ENCODE data around the gene RTL9. TPM values are rescaled to one million over a fixed set of nuclear protein-coding genes. Genes with fewer than 3 reads are reported as not detected.

The RTL9 gene
- total RNA-seq, 3 donors from 2014 or later = 0.15 to 0.32 TPM; not detected in 1

GRCh38 chrX:110381216-110381615 is 22.6 kb downstream of the RTL9 start:
- Histone ChIP-seq H3K36me3 (no peaks in the 10 kb centered on the region), H3K9me3 (no peaks in the 10 kb centered on the region), H3K4me1 (no peaks in the 10 kb centered on the region), H3K27me3 (peaks cover 0 to 35% of the 10 kb centered on the region in 2 donors), H3K4me3 (no peak overlapping the region), H3K27ac (no peak overlapping the region)
- intact Hi-C loops (cut with DNase I; ENCODE audit: low total_unique reads) = no loop called here
- TF ChIP-seq CTCF (IDR thresholded peaks at IDR 0.05) = no peak
- TF ChIP-seq POLR2AphosphoS5 (IDR thresholded peaks at IDR 0.05) = no peak
- no peak for TF ChIP-seq POLR2A (IDR thresholded peaks at IDR 0.05)
- DNase-seq (ENCODE audit: low spot score in 2 of 2) = no peak

- Histone ChIP-seq H3K4me1 (no peaks in the 10 kb centered on the region), H3K9me3 (no peaks in the 10 kb centered on the region), H3K27ac (no peak overlapping the region), H3K27me3 (peaks cover 0 to 42% of the 10 kb centered on the region in 2 donors), H3K36me3 (no peaks in the 10 kb centered on the region), H3K4me3 (no peak overlapping the region)
- DNase-seq (ENCODE audit: low spot score in 2 of 2) = no peak
- TF ChIP-seq CTCF (IDR thresholded peaks at IDR 0.05) (no peak), POLR2A (IDR thresholded peaks at IDR 0.05) (no peak), POLR2AphosphoS5 (IDR thresholded peaks at IDR 0.05) (no peak)
- intact Hi-C loops (cut with DNase I; ENCODE audit: low total_unique reads) = no loop called here
Measured at GRCh38 chrX:110383414-110383813, 24.8 kb downstream of the RTL9 start.

GRCh38 chrX:110384490-110384889 is 25.8 kb downstream of the RTL9 start:
- no peak for DNase-seq (ENCODE audit: low spot score in 2 of 2)
- H3K4me3 ChIP-seq = no peak overlapping the region
- intact Hi-C loops (cut with DNase I; ENCODE audit: low total_unique reads) = no loop called here
- H3K9me3 ChIP-seq = no peaks in the 10 kb centered on the region
- no peak overlapping the region for H3K27ac ChIP-seq
- TF ChIP-seq POLR2A (IDR thresholded peaks at IDR 0.05) = no peak
- TF ChIP-seq POLR2AphosphoS5 (IDR thresholded peaks at IDR 0.05) = no peak
- TF ChIP-seq CTCF (IDR thresholded peaks at IDR 0.05) = no peak
- no peaks in the 10 kb centered on the region for H3K4me1 ChIP-seq
- peaks cover 0 to 43% of the 10 kb centered on the region in 2 donors for H3K27me3 ChIP-seq
- no peaks in the 10 kb centered on the region for H3K36me3 ChIP-seq

GRCh38 chrX:110389570-110389969 is 30.9 kb downstream of the RTL9 start:
- intact Hi-C loops (cut with DNase I; ENCODE audit: low total_unique reads) = no loop called here
- Histone ChIP-seq H3K36me3 (no peaks in the 10 kb centered on the region), H3K4me1 (no peaks in the 10 kb centered on the region), H3K4me3 (no peak overlapping the region), H3K27me3 (peaks cover 0 to 53% of the 10 kb centered on the region in 2 donors), H3K9me3 (no peaks in the 10 kb centered on the region), H3K27ac (no peak overlapping the region)
- no peak for TF ChIP-seq POLR2AphosphoS5 (IDR thresholded peaks at IDR 0.05)
- no peak for DNase-seq (ENCODE audit: low spot score in 2 of 2)

GRCh38 chrX:110391086-110391485 is 32.4 kb downstream of the RTL9 start:
- H3K4me1 ChIP-seq = no peaks in the 10 kb centered on the region

More at GRCh38 chrX:110391086-110391485, 32.4 kb downstream of the RTL9 start:
- intact Hi-C loops (cut with DNase I; ENCODE audit: low total_unique reads) = no loop called here
- no peaks in the 10 kb centered on the region for H3K9me3 ChIP-seq
- H3K27me3 ChIP-seq = peaks cover 0 to 58% of the 10 kb centered on the region in 2 donors
- no peaks in the 10 kb centered on the region for H3K36me3 ChIP-seq
- no peak overlapping the region for H3K4me3 ChIP-seq
- DNase-seq (ENCODE audit: low spot score in 2 of 2) = no peak
- H3K27ac ChIP-seq = no peak overlapping the region
- TF ChIP-seq POLR2AphosphoS5 (IDR thresholded peaks at IDR 0.05) (no peak), CTCF (IDR thresholded peaks at IDR 0.05) (no peak), POLR2A (IDR thresholded peaks at IDR 0.05) (no peak)
